NCI-H146 treated with DMSO at 0.1 percent for 48 hours (cell line): ENCODE results near the gene DZIP1.
A peak's percentile ranks its signal among the peaks of the same experiment; 100 is the strongest.

Source experiments
- DNase-seq: peaks from one replicate; lab custom pipeline; 2025; ENCODE audit not compliant: unreplicated experiment; lab: John Stamatoyannopoulos, UW

Gene DZIP1

DNA sequence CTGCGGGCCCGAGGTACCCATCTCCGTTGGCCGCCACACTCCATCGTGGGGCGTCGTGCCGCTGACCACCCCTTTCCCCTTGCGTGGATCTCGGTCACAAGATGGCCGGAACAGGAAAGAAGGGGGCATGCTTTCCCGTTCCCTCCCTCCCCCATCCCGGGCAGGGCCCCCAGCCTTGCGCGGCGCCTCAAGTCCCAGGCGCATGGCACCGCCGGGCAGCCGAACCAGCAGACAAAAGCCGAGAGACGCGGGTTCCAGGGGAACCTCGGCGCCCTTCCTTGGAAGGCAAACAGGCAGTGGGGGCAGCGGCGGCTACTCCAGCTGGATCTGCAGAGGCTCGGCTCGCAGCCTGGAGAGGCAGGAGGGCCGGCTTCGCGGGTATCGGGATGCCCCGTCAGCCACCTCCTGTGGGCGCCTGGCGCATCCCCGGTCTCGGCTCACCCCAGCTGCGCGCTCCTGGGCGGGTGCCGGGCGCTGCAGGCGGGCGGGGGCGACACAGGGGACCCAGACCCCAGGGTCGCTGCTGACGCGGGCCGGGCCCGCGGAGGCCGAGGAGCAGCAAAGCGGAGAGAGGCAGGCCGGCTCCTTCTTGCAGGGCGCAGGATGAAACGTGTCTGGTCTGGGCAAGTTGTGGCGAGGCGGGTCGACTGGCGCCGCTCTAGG, 439 bp downstream of the DZIP1 start:
- DNase-seq: peak; percentile 41

DNA sequence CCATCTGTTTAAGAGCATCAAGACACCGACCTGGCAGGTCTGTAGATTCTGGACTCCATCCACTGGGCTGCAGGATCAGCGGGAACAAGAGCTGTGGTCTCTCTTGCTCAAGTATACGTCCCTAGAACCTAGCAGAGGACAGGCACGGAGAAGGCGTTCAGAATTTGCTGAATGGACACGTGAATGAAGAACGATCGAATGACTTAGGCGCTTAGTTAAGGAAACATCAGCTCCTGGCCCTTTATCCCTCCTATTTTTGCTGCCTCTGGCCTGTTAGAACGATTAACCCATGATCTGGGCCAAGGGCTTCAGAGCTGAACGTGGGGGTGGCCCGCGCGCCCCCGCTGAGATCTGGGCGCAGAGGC, 953 bp downstream of the DZIP1 start:
- DNase-seq: peak; percentile 50

DNA sequence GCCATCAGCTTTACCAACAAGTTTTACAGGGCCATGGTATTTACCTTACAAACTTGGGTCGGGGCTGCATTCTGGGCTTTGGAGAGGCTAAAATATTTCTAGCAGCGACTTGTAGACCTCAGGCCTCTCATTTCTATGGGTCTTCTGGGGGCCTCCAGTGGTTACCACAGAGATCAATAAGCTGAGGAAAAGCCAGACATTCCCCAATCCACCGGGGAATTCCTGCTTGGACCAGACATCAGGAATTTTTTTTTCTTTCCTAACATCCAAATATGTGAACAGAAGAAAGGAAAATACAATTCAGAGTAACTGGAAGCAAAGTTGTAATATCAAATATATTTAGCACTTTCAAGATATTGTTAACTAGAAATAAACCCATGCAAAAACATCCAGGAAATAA, 1.5 kb downstream of the DZIP1 start:
- no peak for DNase-seq

DNA sequence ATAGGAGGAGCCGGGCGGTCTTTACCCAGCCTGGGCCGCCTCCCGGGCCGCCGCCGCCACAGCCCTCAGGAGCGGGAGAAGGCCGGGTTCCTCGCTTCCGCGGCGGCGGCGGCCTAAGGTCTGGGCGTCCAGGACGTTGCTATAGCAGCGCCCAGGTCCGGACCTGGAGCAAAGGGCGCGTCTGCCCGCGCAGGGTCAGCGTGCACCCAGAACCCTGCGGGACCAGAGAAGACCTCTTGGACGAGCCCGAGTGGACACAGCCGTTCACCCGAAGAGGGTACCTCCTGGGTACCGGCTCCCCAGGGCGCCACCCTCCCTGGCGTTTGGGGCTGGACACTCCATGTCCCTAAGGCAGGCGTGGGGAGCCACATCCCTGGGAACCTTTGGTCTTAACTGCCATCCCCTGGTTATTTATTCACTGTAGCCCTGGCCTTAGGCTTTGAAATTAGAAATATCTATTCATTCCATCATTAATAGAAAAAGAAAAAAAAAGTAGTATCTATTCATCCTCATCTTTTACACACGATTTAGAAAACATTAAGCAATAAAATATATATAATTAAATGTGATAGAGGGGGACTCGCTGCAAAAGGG, 2.4 kb downstream of the DZIP1 start:
- DNase-seq: no peak

DNA sequence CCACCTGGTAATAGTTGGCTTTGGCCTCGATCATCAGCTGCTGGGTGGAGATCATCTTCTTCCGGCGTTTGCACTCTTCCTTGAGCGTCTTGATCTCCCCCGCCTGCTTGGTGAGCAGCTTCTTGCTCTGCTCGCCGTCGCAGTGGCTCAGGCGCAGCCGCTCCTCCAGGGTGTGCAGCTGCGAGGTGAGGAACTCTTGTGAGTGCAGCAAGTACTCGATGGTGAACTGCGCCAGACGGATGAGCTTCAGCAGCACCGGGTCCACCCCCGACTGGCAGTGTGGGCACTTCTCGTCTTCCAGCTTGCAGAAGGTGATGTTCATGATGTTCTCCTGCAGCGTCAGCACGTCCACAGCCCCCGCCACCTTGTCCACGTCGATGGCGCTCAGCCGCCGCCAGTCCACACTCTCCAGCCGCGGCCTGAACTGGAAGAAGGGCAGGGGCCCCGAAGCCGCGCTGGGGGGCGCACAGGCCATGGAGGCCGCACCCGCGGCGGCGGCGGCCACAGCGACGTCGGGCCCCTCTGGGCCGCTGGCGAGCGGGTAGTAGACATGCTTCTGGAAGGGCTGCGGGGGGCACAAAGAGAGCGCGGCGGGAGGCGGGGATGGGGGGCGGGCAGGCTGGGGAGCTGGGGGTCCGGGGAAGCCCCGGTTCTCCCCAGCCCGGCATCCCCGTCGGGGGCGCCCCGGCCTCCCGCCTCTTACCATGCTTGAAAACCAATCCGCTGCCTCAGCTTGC, 3.0 kb downstream of the DZIP1 start:
- DNase-seq: no peak

DNA sequence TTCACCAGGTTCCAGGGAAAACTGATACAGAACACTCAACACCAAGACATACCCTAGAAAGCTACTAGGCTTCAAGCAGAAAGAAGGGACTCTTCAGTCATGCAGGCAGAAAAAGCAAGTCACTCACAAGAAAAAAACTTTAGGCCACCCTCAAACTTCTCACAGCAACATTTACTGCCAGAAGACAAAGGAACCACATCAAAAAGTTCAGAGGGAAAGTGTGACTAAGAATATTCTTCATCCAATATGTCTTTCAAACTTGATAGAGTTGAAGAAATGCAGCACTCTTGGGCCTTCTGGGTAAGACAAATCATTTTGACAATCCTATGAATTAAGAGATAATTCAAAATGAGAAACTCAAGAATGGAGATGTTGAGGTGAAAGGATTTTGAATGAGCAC, 7.7 kb downstream of the DZIP1 start:
- DNase-seq: no peak

DNA sequence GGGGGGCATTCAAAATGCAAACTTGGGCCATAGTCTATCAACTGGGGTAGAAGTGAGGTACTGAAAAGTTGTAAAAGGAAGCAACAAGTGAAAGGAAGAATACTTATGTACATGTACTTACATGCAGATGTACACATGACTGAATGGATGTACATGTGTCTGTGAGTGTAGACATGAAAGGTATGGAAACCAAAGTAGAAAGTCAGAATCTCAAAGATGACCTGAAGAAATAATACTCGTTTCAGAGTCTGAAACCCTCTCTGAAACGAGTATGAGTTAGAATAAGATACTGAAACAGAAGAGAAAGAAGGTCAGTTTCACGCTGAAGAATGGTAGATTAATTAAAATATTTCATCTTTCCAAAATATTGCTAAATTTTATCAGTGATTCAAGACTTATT, 13.9 kb downstream of the DZIP1 start:
- DNase-seq: no peak

DNA sequence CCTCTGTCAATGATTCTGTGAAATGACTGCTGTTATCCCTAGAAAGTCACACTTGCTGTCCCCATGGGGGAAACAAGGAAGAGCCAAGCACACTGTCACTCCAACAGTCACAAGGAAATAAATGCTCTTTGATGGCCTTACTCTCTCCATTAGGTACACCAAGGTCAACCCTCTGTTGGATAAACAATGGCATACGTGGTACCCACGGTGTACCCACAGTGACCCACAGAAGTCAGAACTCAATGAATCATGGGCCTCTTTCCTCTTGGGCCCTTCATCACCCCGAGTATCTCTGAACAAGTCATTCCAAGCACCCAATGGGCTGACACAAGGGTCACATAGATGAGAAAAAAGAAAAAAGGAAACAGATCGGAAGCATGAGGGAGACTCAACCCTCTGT, 15.4 kb downstream of the DZIP1 start:
- no peak for DNase-seq

DNA sequence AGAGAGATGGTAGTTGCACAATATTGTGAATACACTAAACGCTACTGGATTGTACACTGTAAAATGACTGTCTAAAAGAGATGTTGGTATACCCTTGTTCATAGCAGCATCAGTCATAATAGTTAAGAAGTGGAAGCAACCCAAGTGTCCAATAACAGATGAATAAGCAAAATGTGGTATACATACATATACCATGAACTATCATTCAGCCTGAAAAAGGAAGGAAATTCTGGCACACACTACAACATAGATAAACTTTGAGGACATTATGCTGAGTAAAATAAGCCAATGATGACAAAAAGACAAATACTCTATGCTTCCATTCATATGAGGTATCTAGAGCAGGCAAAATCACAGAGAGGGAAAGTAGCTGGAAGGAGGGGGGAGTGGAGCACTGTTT, 16.0 kb downstream of the DZIP1 start:
- DNase-seq: no peak

DNA sequence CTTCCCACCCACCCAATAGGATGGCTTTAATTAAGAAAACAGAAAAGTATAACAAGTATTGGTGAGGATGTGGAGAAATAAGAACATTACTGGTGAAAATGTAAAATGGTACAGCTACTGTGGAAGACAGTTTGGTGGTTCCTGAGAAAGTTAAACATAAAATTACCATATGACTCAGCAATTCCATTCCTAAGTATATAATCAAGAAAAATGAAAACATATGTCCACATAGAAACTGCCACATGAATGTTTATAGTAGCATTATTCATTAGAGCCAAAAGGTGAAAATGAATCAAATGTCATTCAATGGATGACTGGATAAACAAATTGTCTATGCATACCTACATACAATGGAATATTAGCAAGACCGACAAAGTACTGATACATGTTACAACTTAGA, 16.9 kb downstream of the DZIP1 start:
- no peak for DNase-seq

DNA sequence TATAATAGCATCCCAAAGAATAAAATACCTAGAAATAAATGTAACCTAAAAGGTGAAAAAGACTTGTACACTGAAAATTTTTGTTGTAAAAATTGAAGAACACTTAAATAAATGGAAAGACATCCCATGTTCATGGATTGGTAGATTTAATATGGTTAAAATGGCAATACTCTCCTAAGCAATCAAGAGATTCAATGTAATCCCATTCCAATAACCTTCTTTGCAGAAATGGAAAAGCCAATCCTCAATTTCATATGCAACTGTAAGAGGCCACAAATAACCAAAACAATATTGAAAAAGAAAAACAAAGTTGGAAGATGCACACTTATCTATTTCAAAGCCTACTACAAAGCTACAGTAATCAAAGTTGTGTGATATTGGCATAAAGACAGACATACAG, 17.7 kb downstream of the DZIP1 start:
- no peak for DNase-seq

DNA sequence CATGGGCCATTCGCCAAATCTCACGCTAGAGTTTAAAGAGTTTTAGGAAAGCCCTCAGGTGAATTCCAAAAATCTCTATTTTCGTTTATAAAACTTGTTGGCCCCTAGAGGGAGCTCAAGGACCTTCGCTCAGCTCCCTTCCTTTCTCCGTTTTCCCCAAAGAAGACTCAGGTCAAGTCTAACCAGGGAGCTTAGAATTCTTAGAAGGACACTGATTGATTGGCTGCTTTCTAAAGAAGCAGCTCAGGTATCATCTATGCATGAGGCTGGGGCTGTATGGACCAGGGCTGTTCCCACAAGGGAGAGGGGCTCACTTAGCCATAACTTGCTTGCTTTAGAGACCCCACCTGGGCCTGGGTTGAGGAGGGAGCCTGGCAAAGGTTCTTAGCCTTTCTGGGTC, 20.5 kb downstream of the DZIP1 start:
- DNase-seq: peak; percentile 46

DNA sequence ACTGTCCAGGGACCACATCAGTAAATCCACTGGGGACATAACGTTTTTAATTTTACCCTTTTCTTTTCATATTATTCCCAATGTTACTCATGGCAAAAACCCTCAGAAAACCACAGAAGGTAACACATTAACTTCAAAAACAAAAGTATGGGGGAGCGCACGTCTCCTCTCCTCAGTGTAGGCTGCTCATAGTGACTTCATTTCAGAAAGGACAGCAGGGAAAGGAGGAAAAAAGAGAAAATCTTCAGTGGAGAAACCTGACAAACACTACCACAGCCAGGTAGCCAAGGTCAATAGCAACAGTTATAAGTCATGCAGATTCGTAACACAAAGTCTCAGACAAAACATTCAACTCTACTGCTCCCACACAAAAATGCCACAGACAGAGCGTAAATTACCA, 21.4 kb downstream of the DZIP1 start:
- no peak for DNase-seq

DNA sequence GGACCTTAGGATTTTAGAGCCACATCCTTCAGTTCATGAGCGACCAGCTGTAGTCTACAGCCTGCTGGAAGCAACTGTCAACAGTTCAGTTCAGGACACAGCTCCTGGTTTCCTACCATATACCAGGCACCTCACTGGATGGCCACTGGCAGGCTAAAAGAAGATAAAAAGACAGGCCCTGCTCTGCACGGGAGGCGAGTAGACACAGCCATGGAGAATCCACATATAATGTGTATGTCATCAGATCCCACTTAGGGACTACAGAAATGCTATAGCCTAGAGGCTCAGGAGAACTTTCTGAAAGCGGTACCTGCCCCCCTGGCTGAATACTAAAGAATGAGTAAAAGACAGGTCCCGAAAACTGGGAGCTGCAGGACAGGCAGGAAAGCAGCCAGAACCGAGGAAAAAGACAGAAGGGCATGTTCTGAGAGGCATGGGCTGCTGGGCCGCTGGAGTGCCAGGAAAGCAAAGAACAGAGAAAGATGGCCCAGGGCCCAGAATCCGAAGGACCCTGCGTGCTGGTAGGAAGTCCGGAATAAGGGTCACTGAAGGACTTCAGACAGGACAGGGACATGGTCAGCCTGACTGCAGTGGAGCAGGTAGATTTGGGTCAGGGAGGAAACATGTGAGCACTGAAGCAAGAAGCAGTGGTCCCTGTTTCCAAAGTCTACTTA, 23.5 kb downstream of the DZIP1 start:
- DNase-seq: no peak

DNA sequence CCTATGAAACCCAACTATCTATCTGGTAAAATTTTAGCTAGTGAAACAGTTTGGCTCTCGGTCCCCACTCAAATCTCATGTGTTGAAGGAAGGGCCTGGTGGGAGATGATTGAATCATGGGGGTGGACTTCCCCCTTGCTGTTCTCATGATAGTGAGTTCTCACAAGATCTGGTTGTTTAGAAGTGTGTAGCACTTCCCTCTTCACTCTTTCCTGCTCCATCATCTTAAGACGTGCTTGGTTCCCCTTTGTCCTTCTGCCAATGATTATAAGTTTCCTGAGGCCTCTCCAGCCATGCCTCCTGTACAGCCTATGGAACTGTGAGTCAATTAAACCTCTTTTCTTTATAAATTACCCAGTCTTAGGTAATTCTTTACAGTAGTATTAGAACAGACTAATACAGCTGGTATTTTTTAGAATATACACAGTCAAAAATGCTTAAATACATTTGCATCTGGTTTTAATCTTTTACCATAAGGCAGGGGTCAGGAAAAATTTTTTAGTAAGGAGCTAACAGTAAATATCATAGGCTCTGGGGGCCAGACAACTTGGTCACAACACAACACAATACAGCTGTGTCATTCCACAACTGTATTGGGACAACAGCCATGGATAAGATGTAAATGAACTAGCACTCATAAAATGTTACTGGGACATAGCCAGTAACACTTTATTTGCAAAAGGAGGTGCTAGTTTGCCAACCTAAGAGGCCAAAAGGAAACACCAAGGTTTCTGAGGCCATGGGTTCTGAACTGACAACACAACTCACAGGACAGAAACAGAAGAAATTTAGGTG, 24.3 kb downstream of the DZIP1 start:
- no peak for DNase-seq

DNA sequence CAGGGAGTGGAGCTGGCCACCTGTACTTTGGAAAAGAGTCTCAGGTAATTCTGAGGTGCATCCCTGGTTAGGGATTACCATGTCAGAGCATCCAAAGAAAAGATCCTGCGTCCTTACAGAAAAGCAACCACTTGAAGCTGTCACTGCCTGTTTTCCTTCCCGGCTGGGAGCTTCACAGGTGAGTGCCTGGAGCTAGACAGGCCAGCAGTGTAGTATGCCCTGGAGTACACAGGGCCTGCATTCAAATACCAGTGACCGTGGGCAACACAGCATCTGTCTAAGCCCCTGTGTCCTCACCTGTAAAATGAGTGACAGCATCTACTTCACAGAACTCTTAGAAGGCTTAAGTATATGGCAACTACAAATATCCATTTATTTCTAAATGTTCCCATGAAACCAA, 29.0 kb downstream of the DZIP1 start:
- DNase-seq: no peak

DNA sequence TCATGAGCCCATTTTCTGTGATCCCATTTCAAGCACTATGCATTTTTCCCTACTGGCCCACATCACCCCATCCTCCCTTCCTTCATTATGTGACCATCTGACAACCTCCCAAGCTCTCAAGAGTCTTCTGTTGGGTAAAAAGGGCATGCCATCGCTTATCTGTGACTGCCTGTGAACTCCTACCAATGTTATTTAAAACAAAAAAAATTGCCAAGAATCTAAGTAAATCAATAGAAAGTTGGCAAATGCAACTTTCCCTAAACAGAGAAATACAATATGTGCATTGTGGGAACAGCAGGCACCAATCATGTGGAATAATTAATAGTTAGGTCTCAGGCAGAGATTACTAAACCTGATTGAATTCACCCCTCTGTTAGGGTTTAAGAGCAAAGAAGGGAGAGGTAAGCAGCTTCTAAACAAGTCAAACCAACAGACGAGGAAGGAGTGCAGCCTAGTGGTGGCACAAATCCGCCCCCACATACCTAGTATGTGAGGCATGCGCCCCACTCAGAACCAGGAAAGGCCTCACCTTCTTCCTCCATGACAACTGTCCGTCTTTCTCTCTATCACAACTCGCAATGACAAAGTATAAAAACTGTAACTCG, 29.8 kb downstream of the DZIP1 start:
- DNase-seq: no peak

DNA sequence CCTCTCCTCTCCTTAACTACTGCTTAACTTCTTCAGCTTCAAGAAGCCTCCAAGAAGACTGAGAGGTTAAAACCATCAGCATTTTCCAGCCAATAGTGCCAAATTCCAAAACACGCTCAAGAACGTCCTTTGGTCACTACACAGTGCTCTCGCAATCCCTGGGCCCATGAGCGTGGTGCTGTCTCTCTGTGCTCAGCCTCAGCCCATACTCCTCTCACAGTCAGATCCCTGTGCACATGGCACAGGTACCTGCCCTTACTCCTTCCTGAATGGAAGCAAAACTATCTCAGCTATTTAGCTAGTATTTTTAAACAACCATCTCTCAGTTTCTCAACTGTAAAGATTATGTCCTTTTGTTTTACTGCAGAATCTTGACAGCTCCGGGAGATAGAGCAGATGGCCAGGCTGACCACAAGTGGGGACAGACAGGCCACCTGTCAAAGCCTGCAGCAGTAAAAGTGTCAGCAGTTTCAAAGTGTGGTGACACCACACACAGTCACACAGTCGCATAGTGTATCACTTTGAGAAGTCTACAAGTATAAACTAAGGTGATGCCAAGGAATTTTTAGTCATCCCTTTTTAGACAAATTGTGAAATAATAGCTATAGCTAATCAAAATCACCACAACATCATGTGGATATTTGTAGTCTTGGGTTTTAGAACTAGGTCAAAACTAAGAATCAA, 35.7 kb downstream of the DZIP1 start:
- DNase-seq: no peak

DNA sequence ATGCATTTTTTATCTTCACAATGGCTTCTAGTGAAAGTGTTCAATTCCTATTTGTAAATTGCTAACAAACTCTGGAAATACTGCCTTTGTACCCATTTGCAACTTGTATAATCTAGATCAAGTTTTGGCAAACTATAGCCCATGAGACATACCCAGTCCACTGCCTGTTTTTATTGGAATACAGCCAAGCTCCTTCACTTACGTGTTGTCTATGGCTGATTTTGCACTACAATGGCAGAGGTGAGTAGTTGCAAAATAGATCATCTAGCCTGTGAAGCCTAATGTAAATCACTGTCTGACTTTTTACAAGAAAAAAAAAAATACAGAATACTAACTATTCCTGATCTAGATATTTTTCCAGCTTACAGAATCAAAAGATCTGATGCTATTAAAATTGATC, 37.1 kb downstream of the DZIP1 start:
- no peak for DNase-seq

DNA sequence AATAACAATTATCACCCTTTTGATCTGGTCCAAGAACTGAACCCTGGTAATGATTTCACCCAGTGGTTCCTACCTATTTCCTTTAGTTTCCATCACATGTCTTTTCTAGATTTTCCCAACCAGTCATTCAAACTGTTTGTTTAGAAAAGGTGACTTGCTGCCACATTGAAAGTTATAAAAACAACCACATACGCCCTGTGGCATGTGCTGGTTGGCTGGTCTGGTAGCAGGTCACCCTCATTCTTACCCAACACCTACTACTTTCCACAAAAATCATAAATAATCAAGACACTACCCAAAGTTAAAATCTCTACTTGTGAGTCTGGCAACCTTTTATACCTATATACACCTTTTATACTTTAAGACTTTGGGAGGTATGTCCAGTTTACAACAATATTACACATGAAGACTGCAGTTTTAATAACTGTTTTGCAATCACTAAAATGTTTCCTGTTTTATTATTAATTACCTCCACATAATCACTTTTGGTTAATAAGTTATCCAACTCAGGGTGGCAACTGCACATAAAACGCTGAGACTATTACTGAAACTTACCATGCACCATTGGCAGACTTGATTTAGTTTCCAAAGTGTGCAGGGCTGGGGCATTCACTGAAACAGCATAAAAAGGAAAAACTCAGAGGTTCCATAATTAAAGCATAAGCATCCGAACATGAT, 38.9 kb downstream of the DZIP1 start:
- DNase-seq: no peak
